HG02943 (cell line): ENCODE results near the gene F8.
A peak's percentile ranks its signal among the peaks of the same experiment; 100 is the strongest.
"Not testable (repeated sequence)": the region's sequence is repeated elsewhere in the genome, so short reads cannot be mapped to it uniquely, and the experiment has no call there.

Source experiments
- ATAC-seq: cut with Tn5 transposase; IDR thresholded peaks from one replicate; pipeline ENCODE4 v1.9.1; 2021; ENCODE audit warnings: mild to moderate bottlenecking, low read depth, moderate library complexity; ENCODE audit not compliant: unreplicated experiment

Gene F8

DNA sequence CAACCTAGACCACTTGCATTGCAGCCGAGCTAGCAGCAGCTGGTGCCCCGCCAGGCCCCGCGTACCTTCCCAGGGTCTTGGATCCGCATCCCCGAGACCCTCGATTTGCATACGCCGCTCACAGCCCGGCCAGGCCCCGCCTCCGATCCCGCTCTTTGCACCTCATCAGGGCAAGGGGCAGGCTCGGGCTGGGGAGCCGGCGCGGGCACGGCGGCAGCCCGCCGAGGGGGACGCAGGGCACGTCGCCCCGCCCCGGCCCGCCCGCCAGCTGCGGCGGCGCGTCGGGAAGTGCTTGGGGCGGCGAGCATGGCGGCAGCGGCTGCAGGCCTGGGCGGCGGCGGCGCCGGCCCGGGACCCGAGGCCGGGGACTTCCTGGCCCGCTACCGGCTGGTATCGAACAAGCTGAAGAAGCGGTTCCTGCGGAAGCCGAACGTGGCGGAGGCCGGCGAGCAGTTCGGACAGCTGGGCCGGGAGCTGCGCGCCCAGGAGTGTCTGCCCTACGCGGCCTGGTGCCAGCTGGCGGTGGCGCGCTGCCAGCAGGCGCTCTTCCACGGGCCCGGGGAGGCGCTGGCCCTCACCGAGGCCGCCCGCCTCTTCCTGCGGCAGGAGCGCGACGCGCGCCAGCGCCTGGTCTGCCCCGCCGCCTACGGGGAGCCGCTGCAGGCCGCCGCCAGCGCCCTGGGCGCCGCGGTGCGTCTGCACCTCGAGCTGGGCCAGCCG, 136.3 kb downstream of the F8 start, which contains the start of gene F8A1:
Gene F8A1, plus strand, starts transcription at position 287 of the 720 bp plus-strand sequence. Its CDS starts 20 bp downstream, at position 307.
- ATAC-seq = peak; percentile 69

- not testable (repeated sequence) for ATAC-seq
Measured at GRCh38 chrX:154885549-154885948, 137.0 kb downstream of the F8 start.

DNA sequence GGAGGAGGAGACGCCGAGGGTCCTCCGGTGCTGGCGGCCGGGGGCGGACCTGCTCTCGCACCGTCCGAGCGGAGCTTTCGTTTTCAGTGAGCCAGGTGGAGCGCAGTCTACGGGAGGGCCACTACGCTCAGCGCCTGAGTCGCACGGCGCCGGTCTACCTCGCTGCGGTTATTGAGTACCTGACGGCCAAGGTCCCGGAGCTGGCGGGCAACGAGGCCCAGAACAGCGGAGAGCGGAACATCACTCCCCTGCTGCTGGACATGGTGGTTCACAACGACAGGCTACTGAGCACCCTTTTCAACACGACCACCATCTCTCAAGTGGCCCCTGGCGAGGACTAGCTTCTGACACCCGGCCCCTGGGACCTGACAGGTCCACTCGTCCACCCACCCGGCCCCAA, 137.5 kb downstream of the F8 start:
- not testable (repeated sequence) for ATAC-seq

DNA sequence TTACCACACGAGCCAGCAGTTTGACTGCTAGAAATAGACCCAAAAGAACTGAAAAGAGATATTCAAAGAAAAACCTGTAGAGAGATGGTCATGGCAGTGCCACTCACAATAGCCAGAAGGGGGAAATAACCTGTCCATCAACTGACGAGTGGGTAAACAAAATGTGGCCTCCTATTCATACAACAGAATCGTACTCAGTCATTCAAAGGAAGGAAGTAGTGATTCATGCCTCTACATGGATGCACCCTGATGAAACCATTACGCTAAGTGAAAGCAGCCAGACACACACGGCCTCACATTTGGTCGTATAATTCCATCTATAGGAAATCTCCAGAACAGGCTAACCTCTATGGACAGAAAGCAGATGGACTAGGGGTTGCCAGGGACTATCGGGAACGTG, 138.5 kb downstream of the F8 start:
- ATAC-seq = not testable (repeated sequence)

DNA sequence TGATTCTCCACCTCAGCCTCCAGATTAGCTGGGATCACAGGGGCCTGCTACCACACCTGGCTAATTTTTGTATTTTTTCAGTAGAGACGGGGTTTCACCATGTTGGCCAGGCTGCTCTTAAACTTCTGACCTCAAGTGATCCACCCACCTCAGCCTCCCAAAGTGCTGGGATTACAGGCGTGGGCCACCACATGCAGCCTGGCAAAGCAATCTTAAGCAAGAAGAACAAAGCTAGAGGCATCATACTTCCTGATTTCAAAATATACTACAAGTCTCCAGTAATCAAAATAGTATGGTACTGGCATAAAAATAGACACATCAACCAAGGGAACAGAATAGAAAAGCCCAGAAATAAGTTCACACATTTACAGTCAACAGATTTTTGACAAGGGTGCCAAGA, 149.2 kb downstream of the F8 start:
- no peak for ATAC-seq

GRCh38 chrX:154868522-154868921, 154.0 kb downstream of the F8 start:
- ATAC-seq = not testable (repeated sequence)

- ATAC-seq = no peak
Measured at GRCh38 chrX:154855256-154855655, 167.3 kb downstream of the F8 start.

- ATAC-seq = no peak
Measured at GRCh38 chrX:154850957-154851611, 171.4 kb downstream of the F8 start.

DNA sequence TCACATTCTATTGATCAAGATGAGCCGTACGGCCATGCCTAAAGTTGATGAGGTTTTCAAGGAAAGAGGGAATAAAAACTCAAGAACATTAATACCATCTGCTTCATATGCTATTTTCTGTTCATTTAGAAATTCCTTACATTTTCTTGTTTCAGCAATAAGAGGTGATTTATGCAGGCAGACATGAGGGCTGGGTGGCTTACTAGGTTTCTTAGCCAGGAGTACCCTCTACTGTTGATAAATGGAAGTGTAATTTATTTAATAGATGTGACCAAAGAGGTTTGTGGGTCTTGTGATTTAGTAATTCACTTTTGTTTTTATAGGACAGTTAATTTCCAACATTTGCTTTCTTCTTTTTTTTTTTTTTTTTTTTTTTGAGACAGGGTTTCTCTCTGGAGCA, 181.7 kb downstream of the F8 start:
- ATAC-seq = no peak

DNA sequence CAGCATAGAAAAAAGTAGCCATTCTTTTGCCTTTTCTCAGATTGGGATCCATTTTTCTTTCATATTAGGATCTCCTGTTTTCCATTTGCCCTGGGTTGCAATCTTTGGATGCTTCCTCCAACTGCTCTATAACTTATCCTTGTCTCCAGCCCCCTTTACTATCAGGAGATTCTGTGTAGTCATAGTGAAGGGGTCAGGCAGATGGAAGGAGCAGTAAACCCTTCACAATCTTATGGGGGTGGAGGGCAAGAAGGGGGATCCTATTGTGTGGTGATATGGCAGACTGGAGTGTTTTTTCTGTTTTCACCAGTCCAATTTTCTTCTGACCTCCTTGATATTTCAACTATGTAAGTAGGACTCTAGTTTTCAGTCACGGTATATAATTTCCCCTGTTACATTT, 186.4 kb downstream of the F8 start:
- no peak for ATAC-seq

GRCh38 chrX:154834562-154834961, 188.0 kb downstream of the F8 start, which contains the start of gene SMIM9:
Gene SMIM9, minus strand, starts transcription at chrX:154834662. Its CDS starts 3,806 bp downstream, at chrX:154830856.
- no peak for ATAC-seq

DNA sequence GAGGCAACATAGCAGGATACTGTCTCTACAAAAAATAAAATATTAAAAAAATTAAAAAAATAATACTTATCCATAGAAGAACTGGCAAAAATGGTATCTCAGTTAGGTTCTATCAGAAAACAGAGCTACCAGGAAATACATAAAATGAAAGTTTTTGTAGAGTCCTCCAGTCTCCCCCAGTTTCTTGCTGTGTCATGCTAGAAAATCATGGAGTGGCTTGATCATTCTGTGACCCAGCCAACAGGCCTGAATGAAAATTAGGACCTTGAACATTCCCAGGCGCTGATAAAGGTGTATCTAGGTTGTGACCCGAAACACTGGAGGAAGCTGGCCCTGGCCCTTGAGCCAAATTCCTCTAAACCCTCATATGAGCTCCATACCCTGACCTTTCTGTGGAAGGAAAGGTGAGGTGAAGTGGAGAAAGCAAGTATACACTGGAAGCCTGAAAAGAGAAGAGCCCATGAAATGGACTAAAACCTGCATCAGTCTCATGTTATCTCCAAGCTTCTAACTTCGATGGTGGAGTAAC, 188.7 kb downstream of the F8 start:
- ATAC-seq = no peak

- no peak for ATAC-seq
Measured at GRCh38 chrX:154829926-154830442, 192.5 kb downstream of the F8 start.

DNA sequence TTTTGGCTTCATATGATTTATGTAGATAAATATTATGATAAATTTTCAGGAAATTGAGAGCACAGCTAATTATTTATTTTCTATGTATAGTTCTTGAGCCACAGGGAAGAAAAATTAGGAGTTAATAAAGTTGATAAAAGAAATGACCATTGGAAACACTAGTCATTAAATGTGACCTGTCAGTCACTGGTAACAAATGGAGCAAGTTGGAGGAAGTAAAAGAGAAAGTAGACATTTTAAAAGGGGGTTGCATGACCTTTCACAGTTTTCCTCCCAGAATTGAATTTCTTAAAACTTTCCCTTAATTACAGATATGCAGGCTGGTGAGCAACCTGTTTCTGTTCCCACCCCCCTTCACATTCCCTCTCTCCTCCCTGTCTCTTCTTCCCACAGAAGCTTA, 193.4 kb downstream of the F8 start:
- ATAC-seq = no peak

DNA sequence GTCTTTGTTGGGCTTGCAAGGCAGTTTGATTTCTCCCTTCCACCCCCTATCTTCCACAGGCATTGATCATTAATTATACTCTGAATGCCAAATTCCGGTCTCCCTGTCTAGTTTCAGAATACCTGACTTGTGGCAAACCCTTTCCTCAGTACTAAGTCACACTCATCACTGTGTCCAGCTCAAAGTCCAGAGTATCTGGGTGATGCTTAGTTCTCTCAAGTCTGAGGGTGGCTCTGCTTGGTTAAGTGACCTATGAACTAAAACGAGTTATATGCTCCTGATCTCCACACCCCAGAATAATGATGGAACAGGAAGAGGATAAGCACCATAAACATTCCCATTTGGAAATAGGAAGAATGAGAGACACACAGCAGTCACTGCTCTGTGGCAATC, 194.5 kb downstream of the F8 start:
- ATAC-seq = peak; percentile 20

GRCh38 chrX:154827194-154828015, 195.1 kb downstream of the F8 start:
- peak; percentile 96 for ATAC-seq

GRCh38 chrX:154825586-154825985, 196.9 kb downstream of the F8 start:
- not testable (repeated sequence) for ATAC-seq

GRCh38 chrX:154824638-154825037, 197.9 kb downstream of the F8 start:
- no peak for ATAC-seq

- ATAC-seq = no peak
Measured at GRCh38 chrX:154822029-154822428, 200.5 kb downstream of the F8 start.

DNA sequence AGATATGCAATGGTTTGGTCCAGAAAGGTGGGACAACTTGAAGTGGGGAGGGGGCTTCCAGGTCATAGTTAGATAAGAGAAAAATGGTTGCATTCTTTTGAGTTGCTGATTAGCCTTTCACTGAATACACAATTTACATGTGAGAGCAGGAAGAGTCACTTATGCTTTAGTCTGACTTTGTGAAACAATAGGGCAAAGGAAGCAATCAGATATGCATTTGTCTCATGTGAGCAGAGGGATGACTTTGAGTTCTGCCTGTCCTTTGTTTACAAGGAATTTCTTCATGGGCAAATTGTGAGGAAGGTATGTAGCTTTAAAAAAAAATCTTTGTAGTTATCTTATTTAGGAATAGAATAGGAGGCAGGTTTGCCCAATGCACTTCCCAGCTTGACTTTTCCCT, 201.0 kb downstream of the F8 start:
- ATAC-seq = no peak
